GM10266 (cell line): ENCODE measurements around the gene ZNF253.
"Not testable (repeated sequence)": the region's sequence is repeated elsewhere in the genome, so short reads cannot be mapped to it uniquely, and the experiment has no call there.

Experiments used
- DNase-seq: peaks from one replicate; pipeline ENCODE4 v3.0.0; 2012; ENCODE audit errors: extremely low spot score
- TF ChIP-seq, protein P1 (sequence below): IDR thresholded peaks from 2 replicates; pipeline ENCODE4 v1.5.1; 2012; ENCODE audit warnings: mild to moderate bottlenecking, low read depth; ENCODE audit not compliant: control insufficient read depth, insufficient read depth; ENCODE audit errors: missing control alignments

ZNF253 gene

DNA sequence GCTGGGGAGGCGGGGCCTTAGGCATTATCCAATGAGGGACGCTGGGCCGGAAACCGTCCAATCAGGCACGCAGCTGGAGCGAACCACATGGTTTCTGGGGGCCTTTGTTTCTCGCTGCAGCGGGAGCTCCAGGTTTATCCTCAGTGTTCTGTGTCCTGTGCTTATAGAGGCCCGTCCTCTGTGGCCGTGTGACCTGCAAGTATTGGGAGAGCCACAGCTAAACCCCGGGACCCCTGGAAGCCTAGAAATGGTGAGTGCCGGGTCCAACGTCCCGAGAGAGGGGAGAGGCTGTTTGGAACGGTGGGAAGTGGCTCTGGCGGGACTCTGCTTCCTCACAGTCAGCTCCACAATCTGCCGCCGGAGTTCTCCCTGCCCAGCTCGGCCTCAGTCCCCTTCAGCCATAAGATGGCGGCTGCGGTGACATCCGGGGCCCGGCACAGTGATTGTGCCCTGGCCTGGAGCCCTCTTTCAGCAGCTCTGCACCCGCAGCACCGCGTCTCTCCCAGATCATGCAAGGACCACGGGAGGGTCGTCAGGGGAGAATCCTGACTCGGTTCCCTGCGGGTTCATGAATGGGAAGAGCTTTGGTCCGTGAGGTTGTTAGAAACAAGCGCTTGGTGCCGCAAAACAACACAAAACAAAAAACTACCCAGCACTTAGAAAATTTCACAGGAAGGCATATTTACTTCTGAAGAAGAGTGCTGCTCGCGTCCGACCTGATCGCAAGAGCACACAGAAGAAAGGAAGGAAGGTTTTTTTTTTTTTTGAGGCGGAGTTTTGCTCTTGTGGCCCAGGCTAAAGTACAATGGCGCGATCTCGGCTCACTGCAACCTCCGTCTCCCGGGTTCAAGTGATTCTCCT, at the start of gene ZNF253:
Gene ZNF253, plus strand, starts transcription at position 133 of the 861 bp plus-strand sequence. Its CDS starts 115 bp downstream, at position 248.
- peak; percentile 91 for DNase-seq
- TF ChIP-seq, protein P1, sequence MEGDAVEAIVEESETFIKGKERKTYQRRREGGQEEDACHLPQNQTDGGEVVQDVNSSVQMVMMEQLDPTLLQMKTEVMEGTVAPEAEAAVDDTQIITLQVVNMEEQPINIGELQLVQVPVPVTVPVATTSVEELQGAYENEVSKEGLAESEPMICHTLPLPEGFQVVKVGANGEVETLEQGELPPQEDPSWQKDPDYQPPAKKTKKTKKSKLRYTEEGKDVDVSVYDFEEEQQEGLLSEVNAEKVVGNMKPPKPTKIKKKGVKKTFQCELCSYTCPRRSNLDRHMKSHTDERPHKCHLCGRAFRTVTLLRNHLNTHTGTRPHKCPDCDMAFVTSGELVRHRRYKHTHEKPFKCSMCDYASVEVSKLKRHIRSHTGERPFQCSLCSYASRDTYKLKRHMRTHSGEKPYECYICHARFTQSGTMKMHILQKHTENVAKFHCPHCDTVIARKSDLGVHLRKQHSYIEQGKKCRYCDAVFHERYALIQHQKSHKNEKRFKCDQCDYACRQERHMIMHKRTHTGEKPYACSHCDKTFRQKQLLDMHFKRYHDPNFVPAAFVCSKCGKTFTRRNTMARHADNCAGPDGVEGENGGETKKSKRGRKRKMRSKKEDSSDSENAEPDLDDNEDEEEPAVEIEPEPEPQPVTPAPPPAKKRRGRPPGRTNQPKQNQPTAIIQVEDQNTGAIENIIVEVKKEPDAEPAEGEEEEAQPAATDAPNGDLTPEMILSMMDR: no peak

DNA sequence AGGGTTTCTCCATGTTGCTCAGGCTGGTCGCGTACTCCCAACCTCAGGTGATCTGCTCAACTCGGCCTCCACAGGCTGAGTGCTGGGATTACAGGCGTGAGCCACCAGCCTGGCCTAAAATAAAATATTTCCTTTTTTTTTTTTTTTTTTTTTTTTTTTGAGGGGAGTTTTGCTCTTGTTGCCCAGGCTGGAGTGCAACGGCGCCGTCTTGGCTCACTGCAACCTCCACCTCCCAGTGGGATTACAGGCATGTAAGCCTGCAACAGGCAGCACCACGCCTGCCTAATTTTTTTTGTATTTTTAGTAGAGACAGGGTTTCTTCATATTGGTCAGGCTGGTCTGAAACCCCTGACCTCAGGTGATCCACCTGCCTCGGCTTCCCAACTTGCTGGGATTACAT, 49.0 kb upstream of the ZNF253 start:
- DNase-seq: no peak
- TF ChIP-seq, protein P1: no peak

- DNase-seq: no peak
- TF ChIP-seq, protein P1: no peak
These were observed 48.3 kb upstream of the ZNF253 start for GRCh38 chr19:19817357-19817756.

GRCh38 chr19:19820774-19821320, 44.8 kb upstream of the ZNF253 start:
- TF ChIP-seq, protein P1: no peak

DNA sequence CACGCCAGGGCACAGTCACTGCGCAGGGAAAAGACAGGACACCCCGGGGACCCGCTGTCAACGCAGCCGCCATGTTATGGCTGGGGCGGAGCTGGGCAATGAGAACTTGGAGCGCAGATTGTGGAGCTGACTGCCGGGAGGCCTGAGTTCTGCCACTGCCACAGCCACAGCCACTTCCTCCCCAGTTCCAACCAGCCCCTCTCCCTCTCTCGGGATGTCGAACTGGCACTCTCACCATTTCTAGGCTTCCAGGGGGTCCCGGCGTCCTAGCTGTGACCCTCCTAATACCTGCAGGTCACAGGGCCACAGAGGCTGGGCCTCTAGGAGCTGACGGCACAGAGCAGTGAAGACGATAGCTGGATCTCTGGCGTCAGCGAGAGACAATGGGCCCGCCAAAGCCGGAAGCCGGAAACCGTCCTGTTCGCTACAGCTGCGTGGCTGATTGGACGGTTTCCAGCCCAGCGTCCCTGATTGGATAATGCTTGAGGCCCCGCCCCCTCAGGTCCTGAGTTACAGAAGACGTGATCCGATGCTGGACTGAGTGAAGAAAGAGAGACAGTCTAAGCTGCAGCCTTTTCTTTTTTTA, 44.2 kb upstream of the ZNF253 start, which contains the start of gene ZNF506:
Gene ZNF506, minus strand, starts transcription at position 385 of the 586 bp plus-strand sequence. Its CDS starts 147 bp downstream, at position 238.
- TF ChIP-seq, protein P1: no peak

More at GRCh38 chr19:19820774-19821320, 44.8 kb upstream of the ZNF253 start:
- DNase-seq: no peak

DNA sequence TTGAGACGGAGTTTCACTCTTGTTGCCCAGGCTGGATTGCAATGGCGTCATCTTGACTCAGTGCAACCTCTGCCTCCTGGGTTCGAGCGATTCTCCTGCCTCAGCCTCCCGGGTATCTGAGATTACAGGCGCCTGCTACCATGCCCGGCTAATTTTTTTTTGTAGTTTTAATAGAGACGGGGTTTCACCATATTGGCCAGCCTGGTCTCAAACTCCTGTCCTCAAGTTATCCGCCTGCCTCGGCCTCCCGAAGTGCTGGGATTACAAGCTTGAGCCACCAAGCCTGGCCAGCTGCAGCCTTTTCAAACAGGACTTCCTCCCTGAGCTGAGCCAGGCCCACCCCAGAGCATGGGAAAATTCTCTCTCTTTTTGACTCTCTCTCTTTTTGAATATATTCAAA, 43.7 kb upstream of the ZNF253 start:
- DNase-seq: not testable (repeated sequence)

More for the DNA sequence above, 44.2 kb upstream of the ZNF253 start, which contains the start of gene ZNF506:
- peak; percentile 65 for DNase-seq

DNA sequence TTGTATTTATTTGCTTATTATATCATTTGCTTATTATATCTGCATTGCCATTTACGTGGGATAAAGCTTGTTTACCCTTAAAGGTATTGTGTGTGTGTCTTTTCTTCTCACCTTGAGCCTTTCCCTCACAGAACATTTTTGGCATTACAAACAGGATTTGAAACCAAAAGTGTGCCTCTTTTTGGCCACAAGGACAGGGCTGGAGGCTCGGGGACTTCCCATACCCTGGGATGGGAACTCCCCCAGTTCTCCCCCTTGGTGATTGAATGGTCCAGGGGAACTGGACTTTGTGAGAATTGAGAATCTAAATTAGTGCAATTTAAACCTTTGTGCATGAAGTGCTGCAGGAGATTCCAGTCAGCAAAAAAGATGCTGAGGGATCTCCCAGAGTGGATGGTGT, 41.8 kb upstream of the ZNF253 start:
- peak; percentile 42 for DNase-seq
- TF ChIP-seq, protein P1: no peak
